ENCODE data around the gene ZSCAN31. TPM values are rescaled to one million over a fixed set of nuclear protein-coding genes. Genes with fewer than 3 reads are reported as not detected.

ZSCAN31 gene
- total and polyA plus RNA-seq, 9 of the 15 experiments (the other 6 are each of a cell fraction or from before 2014, with no cell fraction given), result 3.9 to 12.1 (median 7.0) TPM

DNA sequence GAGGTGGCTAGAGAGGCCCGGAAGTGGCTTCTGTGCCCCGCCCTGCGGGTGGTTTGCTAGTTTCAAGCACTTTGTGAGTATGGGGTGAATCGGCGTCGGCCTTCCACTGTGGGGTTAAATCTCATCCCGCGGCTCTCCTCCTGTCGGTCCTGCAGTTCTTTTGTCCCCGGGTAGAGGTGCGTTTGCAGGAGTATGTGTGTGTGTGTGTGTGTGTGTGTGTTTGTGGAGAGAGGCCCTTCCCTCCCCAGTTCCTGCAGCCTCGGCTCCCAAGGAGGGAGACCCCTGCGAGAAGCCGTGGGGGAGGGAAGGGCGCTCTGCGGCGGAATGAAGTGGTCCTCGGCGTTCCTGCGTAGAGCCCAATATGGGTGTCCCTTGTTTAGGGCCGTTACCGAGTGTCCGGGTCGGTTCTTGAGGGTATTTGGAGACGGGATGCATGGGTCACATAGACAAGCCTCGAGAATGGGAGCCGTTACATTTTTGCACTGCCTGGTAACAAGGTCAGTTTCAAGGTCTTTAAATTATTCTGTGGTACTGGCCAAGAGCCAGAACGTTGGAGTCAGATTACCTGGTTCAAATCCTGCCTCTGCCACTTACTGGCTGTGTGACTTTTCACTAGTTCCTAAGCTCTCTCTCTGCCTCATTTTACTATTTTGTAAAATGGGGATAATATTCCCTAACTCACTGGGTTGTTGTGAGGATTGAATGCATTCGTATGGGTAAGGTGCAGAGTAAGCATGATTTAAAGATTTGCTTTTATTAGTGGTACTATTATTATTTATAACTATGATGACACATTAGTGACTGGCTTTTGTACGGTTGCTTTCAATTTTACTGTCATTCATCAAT lies 14.2 kb upstream of the ZSCAN31 start, which contains the start of gene ZKSCAN3 (continued):
- TF ChIP-seq MYBL2 (IDR thresholded peaks at IDR 0.05; ENCODE audit: low read depth), result peak; percentile 66; the same call in 1 of the 2 replicates
- no peak for TF ChIP-seq MYBL2 (CRISPR knock-in tag; IDR thresholded peaks at IDR 0.05; ENCODE audit: borderline replicate concordance)
- TF ChIP-seq, protein P1, sequence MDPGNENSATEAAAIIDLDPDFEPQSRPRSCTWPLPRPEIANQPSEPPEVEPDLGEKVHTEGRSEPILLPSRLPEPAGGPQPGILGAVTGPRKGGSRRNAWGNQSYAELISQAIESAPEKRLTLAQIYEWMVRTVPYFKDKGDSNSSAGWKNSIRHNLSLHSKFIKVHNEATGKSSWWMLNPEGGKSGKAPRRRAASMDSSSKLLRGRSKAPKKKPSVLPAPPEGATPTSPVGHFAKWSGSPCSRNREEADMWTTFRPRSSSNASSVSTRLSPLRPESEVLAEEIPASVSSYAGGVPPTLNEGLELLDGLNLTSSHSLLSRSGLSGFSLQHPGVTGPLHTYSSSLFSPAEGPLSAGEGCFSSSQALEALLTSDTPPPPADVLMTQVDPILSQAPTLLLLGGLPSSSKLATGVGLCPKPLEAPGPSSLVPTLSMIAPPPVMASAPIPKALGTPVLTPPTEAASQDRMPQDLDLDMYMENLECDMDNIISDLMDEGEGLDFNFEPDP (CRISPR knock-in tag; IDR thresholded peaks at IDR 0.05), result no peak
- peak; percentile 77; the same call in 1 of the 2 replicates for TF ChIP-seq POLR2AphosphoS2 (IDR thresholded peaks at IDR 0.05; ENCODE audit: low read length)
- TF ChIP-seq, protein P2, sequence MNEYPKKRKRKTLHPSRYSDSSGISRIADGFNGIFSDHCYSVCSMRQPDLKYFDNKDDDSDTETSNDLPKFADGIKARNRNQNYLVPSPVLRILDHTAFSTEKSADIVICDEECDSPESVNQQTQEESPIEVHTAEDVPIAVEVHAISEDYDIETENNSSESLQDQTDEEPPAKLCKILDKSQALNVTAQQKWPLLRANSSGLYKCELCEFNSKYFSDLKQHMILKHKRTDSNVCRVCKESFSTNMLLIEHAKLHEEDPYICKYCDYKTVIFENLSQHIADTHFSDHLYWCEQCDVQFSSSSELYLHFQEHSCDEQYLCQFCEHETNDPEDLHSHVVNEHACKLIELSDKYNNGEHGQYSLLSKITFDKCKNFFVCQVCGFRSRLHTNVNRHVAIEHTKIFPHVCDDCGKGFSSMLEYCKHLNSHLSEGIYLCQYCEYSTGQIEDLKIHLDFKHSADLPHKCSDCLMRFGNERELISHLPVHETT (CRISPR knock-in tag; conservative IDR thresholded peaks at IDR 0.05 in 1 of 2, IDR thresholded peaks at IDR 0.05 in 1 of 2), result peak in 1 of 2 experiments; percentile 62; a peak in 2 of 4 replicates
- peak; percentile 67 for TF ChIP-seq RBM25 (IDR thresholded peaks at IDR 0.05; ENCODE audit: low read depth, low read length, severe bottlenecking)
- no peak for TF ChIP-seq ZKSCAN3 (CRISPR knock-in tag; IDR thresholded peaks at IDR 0.05)
- TF ChIP-seq, protein P3, sequence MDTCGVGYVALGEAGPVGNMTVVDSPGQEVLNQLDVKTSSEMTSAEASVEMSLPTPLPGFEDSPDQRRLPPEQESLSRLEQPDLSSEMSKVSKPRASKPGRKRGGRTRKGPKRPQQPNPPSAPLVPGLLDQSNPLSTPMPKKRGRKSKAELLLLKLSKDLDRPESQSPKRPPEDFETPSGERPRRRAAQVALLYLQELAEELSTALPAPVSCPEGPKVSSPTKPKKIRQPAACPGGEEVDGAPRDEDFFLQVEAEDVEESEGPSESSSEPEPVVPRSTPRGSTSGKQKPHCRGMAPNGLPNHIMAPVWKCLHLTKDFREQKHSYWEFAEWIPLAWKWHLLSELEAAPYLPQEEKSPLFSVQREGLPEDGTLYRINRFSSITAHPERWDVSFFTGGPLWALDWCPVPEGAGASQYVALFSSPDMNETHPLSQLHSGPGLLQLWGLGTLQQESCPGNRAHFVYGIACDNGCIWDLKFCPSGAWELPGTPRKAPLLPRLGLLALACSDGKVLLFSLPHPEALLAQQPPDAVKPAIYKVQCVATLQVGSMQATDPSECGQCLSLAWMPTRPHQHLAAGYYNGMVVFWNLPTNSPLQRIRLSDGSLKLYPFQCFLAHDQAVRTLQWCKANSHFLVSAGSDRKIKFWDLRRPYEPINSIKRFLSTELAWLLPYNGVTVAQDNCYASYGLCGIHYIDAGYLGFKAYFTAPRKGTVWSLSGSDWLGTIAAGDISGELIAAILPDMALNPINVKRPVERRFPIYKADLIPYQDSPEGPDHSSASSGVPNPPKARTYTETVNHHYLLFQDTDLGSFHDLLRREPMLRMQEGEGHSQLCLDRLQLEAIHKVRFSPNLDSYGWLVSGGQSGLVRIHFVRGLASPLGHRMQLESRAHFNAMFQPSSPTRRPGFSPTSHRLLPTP (IDR thresholded peaks at IDR 0.05; ENCODE audit: borderline replicate concordance, extremely low read depth, insufficient read length), result peak; percentile 85
- TF ChIP-seq ZNF174 (CRISPR knock-in tag; IDR thresholded peaks at IDR 0.05), result no peak
- peak; percentile 58; the same call in 1 of the 2 replicates for TF ChIP-seq NR2C1 (IDR thresholded peaks at IDR 0.05)
- peak; percentile 53 for TF ChIP-seq NR2C1 (tag; IDR thresholded peaks at IDR 0.05)
- TF ChIP-seq, protein P4, sequence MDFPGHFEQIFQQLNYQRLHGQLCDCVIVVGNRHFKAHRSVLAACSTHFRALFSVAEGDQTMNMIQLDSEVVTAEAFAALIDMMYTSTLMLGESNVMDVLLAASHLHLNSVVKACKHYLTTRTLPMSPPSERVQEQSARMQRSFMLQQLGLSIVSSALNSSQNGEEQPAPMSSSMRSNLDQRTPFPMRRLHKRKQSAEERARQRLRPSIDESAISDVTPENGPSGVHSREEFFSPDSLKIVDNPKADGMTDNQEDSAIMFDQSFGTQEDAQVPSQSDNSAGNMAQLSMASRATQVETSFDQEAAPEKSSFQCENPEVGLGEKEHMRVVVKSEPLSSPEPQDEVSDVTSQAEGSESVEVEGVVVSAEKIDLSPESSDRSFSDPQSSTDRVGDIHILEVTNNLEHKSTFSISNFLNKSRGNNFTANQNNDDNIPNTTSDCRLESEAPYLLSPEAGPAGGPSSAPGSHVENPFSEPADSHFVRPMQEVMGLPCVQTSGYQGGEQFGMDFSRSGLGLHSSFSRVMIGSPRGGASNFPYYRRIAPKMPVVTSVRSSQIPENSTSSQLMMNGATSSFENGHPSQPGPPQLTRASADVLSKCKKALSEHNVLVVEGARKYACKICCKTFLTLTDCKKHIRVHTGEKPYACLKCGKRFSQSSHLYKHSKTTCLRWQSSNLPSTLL (IDR thresholded peaks at IDR 0.05), result 0 out of 2 replicates have a peak, but pooled peaks have one; percentile 50
- peak; percentile 96 for TF ChIP-seq GABPA (tag; conservative IDR thresholded peaks at IDR 0.05; ENCODE audit: low read depth)
- peak; percentile 97 for TF ChIP-seq ESRRA (IDR thresholded peaks at IDR 0.05; ENCODE audit: borderline replicate concordance, low read depth)
- TF ChIP-seq RBM39 (optimal IDR thresholded peaks at IDR 0.05; ENCODE audit: low read depth, low read length), result no peak
- peak; percentile 52; the same call in 1 of the 2 replicates for TF ChIP-seq ZNF263 (CRISPR knock-in tag; IDR thresholded peaks at IDR 0.05; ENCODE audit: borderline replicate concordance)
- peak; percentile 86; the same call in 1 of the 2 replicates for TF ChIP-seq BRD4 (IDR thresholded peaks at IDR 0.05)
- TF ChIP-seq SAFB (IDR thresholded peaks at IDR 0.05; ENCODE audit: borderline replicate concordance, low read depth, low read length), result no peak

All from K562 (cell line).